Measurements from ENCODE around the gene COASY. TPM values are rescaled to one million over a fixed set of nuclear protein-coding genes. Genes with fewer than 3 reads are reported as not detected.
"Not testable (repeated sequence)": the region's sequence is repeated elsewhere in the genome, so short reads cannot be mapped to it uniquely, and the experiment has no call there.

The COASY gene
- total and polyA plus RNA-seq, 4 donors: 23.0 to 89.5 (median 38.6) TPM

DNA sequence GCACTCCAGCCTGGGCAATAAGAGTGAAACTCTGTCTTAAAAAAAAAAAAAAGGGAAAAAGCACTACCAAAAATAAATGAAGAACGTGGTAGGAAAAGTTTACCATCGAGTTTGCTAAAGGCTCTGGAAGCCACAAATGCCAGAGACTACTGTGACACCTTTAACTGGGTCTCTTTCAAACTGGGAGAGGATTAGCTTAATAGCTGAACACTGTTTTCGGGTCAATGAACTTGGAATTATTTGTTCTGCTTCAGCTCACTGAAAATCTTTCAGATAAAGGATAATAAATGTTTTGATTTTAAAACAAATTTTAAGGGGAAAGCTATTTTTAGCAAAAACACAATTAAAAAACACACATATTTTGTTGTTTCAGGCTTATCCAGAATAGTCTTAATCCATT lies 45.8 kb downstream of the COASY start:
- 15% methylated on average over 3 of the region's 3 CpGs for WGBS, 2 donors
- DNase-seq (no peak), ATAC-seq (ENCODE audit: low FRiP score) (no peak)
- H3K4me3 ChIP-seq (ENCODE audit: low read length in 2 of 2): peak overlapping the region; percentile 64 to 97
- H3K27me3 ChIP-seq (ENCODE audit: control insufficient read depth in 1 of 2, insufficient read depth in 2 of 2, low read length in 1 of 2): no peaks in the 10 kb centered on the region
- H3K4me1 ChIP-seq (ENCODE audit: control insufficient read depth in 1 of 2, insufficient read depth in 2 of 2, low read length in 2 of 2): peaks cover 0 to 1% of the 10 kb centered on the region in 2 donors
- H3K36me3 ChIP-seq (ENCODE audit: control insufficient read depth in 1 of 2, insufficient read depth in 2 of 2, low read length in 1 of 2): peaks cover 0 to 2% of the 10 kb centered on the region in 2 donors
- H3K27ac ChIP-seq (ENCODE audit: low read depth in 1 of 2, low read length in 2 of 2): no peak overlapping the region
- H3K9me3 ChIP-seq (ENCODE audit: control insufficient read depth, low read length): no peaks in the 10 kb centered on the region
- intact Hi-C loops (cut with DNase I): loop anchor here (2.0 to 5.0 kb wide), 2 partner anchors 71 to 75 kb away; partner anchors contain the start of genes CCR10 (in 1 of the 2) and CNTNAP1 (in 1 of the 2)

DNA sequence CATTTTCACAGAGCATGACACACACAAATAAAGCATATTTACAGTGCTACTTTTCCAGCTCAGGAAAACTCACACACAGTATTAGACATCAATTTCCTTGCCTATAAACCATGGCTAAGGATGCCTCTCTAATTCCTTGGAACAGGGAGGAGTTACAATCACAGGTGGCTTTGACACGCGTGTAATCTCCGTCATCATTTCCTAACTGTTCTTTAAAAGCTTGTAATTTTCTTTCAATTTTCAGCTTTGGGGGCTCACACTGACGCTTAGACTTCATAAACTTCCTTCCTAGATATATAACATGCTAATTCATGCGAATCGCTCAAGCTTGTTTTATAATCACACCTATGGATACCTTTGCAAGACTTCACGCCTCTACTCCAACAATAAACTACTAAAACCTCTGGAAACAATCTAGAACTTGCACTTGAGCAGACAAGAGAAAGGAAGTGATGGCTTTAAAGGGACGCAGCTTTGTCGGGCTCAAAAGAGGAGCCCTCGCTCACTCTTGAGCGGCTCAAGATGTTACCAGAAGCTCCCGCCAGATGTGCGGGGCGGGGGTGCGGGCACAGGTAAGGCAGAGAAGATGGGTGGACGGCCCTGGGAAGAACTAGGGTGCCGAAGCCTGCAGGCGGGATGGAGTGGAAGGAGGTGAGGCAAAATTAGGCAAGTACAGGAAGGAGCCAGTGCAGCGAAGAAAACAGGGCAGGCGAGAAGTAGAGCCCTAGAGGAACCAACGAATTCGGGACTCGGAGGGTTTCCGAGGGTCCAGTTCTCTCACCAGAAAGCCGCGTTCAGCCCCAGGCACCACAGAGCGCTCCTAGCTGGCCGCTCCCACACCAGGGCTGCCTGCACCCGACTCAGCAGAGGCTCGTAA lies 46.6 kb downstream of the COASY start:
- Histone ChIP-seq H3K36me3 (ENCODE audit: control insufficient read depth in 1 of 2, insufficient read depth in 2 of 2, low read length in 1 of 2) (peaks cover 0 to 2% of the 10 kb centered on the region in 2 donors), H3K27ac (ENCODE audit: low read depth in 1 of 2, low read length in 2 of 2) (peak overlapping the region; percentile 5 to 64), H3K9me3 (ENCODE audit: control insufficient read depth, low read length) (no peaks in the 10 kb centered on the region), H3K27me3 (ENCODE audit: control insufficient read depth in 1 of 2, insufficient read depth in 2 of 2, low read length in 1 of 2) (no peaks in the 10 kb centered on the region), H3K4me3 (ENCODE audit: low read length in 2 of 2) (peak overlapping the region; percentile 64 to 97), H3K4me1 (ENCODE audit: control insufficient read depth in 1 of 2, insufficient read depth in 2 of 2, low read length in 2 of 2) (peaks cover 0 to 1% of the 10 kb centered on the region in 2 donors)
- intact Hi-C loops (cut with DNase I): loop anchor here (2.0 to 5.0 kb wide), 2 partner anchors 70 to 74 kb away; partner anchors contain the start of genes CCR10 (in 1 of the 2) and CNTNAP1 (in 1 of the 2)
- peak in 1 of 2 donors; percentile 51 for DNase-seq
- WGBS, 2 donors: 0% methylated on average over 30 of the region's 30 CpGs
- peak; percentile 80 for ATAC-seq (ENCODE audit: low FRiP score)

GRCh38 chr17:42609182-42609813 lies 47.4 kb downstream of the COASY start, which contains the start of the genes RETREG3 and TUBG1:
Gene RETREG3, minus strand, starts transcription at chr17:42609374. Its CDS starts 50 bp downstream, at chr17:42609324.
Gene TUBG1, plus strand, starts transcription at chr17:42609683. Its CDS starts 55 bp downstream, at chr17:42609738.
- no peaks in the 10 kb centered on the region for H3K4me1 ChIP-seq (ENCODE audit: control insufficient read depth in 1 of 2, insufficient read depth in 2 of 2, low read length in 2 of 2)
- no peaks in the 10 kb centered on the region for H3K27me3 ChIP-seq (ENCODE audit: control insufficient read depth in 1 of 2, insufficient read depth in 2 of 2, low read length in 1 of 2)
- peak within 1 kb of the TSS; percentile 82 to 97 for H3K4me3 ChIP-seq (ENCODE audit: low read length in 2 of 2)
- ATAC-seq (ENCODE audit: low FRiP score): peak; percentile 99
- WGBS, 2 donors: 0 to 1% methylated on average over 60 to 66 of the region's 66 CpGs
- H3K27ac ChIP-seq (ENCODE audit: low read depth in 1 of 2, low read length in 2 of 2): peak within 1 kb of the TSS; percentile 5 to 64
- H3K36me3 ChIP-seq (ENCODE audit: control insufficient read depth in 1 of 2, insufficient read depth in 2 of 2, low read length in 1 of 2): peaks cover 0 to under 1% of the 10 kb centered on the region in 2 donors
- intact Hi-C loops (cut with DNase I): loop anchor here (2.0 to 5.0 kb wide), 2 partner anchors 70 to 73 kb away; partner anchors contain the start of genes CCR10 (in 1 of the 2) and CNTNAP1 (in 1 of the 2)
- DNase-seq: peak; percentile 99 to 100
- H3K9me3 ChIP-seq (ENCODE audit: control insufficient read depth, low read length): no peaks in the 10 kb centered on the region

- H3K36me3 ChIP-seq (ENCODE audit: control insufficient read depth in 1 of 2, insufficient read depth in 2 of 2, low read length in 1 of 2): not testable (repeated sequence)
- intact Hi-C loops (cut with DNase I): loop anchor here (2.0 to 5.0 kb wide), 4 partner anchors 47 to 72 kb away; partner anchors contain the start of genes CCR10 (in 1 of the 2), CNTNAP1 (in 1 of the 2) and TUBG2 (in 1 of the 2)
These were observed 48.2 kb downstream of the COASY start for GRCh38 chr17:42609814-42610801.

DNA sequence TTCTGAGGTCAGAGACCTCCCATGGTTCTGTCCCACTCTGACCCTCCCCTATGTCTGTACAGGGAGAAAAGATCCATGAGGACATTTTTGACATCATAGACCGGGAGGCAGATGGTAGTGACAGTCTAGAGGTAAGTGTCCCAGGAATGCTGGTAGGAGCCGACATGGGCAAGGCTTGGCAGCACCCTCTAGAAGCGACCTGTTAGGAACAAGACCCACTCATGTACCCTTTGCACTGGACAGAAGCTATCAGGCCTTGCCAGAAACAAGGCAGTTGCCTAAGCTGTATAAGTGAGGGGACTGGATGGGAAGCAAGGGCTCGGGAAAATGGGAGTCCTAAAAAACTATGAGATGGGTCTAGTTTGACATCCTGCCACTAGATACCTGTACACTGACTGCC lies 50.1 kb downstream of the COASY start:
- Histone ChIP-seq H3K27me3 (ENCODE audit: control insufficient read depth in 1 of 2, insufficient read depth in 2 of 2, low read length in 1 of 2) (no peaks in the 10 kb centered on the region), H3K36me3 (ENCODE audit: control insufficient read depth in 1 of 2, insufficient read depth in 2 of 2, low read length in 1 of 2) (no peaks in the 10 kb centered on the region), H3K4me3 (ENCODE audit: low read length in 2 of 2) (no peak overlapping the region), H3K9me3 (ENCODE audit: control insufficient read depth, low read length) (no peaks in the 10 kb centered on the region), H3K27ac (ENCODE audit: low read depth in 1 of 2, low read length in 2 of 2) (no peak overlapping the region), H3K4me1 (ENCODE audit: control insufficient read depth in 1 of 2, insufficient read depth in 2 of 2, low read length in 2 of 2) (no peaks in the 10 kb centered on the region)
- ATAC-seq (ENCODE audit: low FRiP score) (no peak), DNase-seq (no peak)
- 92 to 95% methylated on average over 4 of the region's 4 CpGs for WGBS, 2 donors
- intact Hi-C loops (cut with DNase I): loop anchor here (5.0 kb wide), 2 partner anchors 45 to 50 kb away; partner anchors contain the start of gene TUBG2 (in 1 of the 2)

More at GRCh38 chr17:42609814-42610801, 48.2 kb downstream of the COASY start:
- DNase-seq: peak; percentile 58 to 85
- 6% methylated on average over 34 to 35 of the region's 42 CpGs for WGBS, 2 donors
- not testable (repeated sequence) for H3K9me3 ChIP-seq (ENCODE audit: control insufficient read depth, low read length); H3K4me1 ChIP-seq (ENCODE audit: control insufficient read depth in 1 of 2, insufficient read depth in 2 of 2, low read length in 2 of 2); H3K27me3 ChIP-seq (ENCODE audit: control insufficient read depth in 1 of 2, insufficient read depth in 2 of 2, low read length in 1 of 2)
- peak overlapping the region; percentile 80 to 82 for H3K4me3 ChIP-seq (ENCODE audit: low read length in 2 of 2)
- peak; percentile 52 for ATAC-seq (ENCODE audit: low FRiP score)
- H3K27ac ChIP-seq (ENCODE audit: low read depth in 1 of 2, low read length in 2 of 2): peak overlapping the region in 1 of 2 donors; percentile 25

DNA sequence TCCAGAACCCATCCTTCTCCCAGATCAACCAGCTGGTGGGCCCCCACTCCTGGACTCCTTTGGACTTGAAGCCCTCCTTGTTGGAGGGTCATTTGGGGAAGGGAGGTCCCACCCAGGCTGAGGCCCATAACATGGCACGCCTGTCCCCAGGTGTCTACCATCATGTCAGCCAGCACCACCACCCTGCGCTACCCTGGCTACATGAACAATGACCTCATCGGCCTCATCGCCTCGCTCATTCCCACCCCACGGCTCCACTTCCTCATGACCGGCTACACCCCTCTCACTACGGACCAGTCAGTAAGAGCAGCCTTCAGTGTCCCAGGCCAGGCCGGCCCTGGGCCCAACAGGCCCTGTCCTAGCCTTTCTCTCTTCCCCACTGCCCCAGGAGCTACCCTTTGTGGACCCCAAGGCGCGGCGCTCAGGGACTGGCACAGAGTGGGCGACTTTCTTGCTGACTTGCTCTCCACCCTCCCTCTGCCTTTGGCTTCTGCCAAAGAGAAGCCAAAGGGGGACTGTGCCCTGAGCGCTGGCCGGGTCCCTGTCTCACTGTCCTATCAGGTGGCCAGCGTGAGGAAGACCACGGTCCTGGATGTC lies 51.8 kb downstream of the COASY start:
- Histone ChIP-seq H3K4me3 (ENCODE audit: low read length in 2 of 2) (no peak overlapping the region), H3K9me3 (ENCODE audit: control insufficient read depth, low read length) (no peaks in the 10 kb centered on the region), H3K4me1 (ENCODE audit: control insufficient read depth in 1 of 2, insufficient read depth in 2 of 2, low read length in 2 of 2) (no peaks in the 10 kb centered on the region), H3K36me3 (ENCODE audit: control insufficient read depth in 1 of 2, insufficient read depth in 2 of 2, low read length in 1 of 2) (no peaks in the 10 kb centered on the region), H3K27ac (ENCODE audit: low read depth in 1 of 2, low read length in 2 of 2) (no peak overlapping the region), H3K27me3 (ENCODE audit: control insufficient read depth in 1 of 2, insufficient read depth in 2 of 2, low read length in 1 of 2) (no peaks in the 10 kb centered on the region)
- WGBS, 2 donors: 94 to 95% methylated on average over 17 of the region's 17 CpGs
- no peak for DNase-seq
- intact Hi-C loops (cut with DNase I): loop anchor here (5.0 kb wide), 2 partner anchors 44 to 49 kb away; partner anchors contain the start of gene TUBG2 (in 1 of the 2)
- no peak for ATAC-seq (ENCODE audit: low FRiP score)

Data from aorta (tissue), 5 donors.